SK-N-MC (cell line): ENCODE measurements around the gene KCNJ16.

Experiments used
- DNase-seq: peaks from one replicate; pipeline ENCODE4 v3.0.0-alpha.2; 2011; ENCODE audit warnings: low read depth, low spot score
- H3K27ac ChIP-seq: fragments of 200-600 bp; sonication (generic); 2 replicates; pipeline ENCODE4 v1.5.1; 2016; ENCODE audit warnings: mixed run types
- H3K36me3 ChIP-seq: fragments of 200-600 bp; sonication (generic); 2 replicates; pipeline ENCODE4 v1.6.1; 2017; ENCODE audit warnings: antibody characterized with exemption, low read length, mixed read lengths; ENCODE audit not compliant: insufficient read depth
- H3K4me3 ChIP-seq: fragments of 200-600 bp; sonication (generic); 2 replicates; pipeline ENCODE4 v1.5.1; 2016
- H3K9ac ChIP-seq: fragments of 200-600 bp; sonication (generic); 2 replicates; pipeline ENCODE4 v1.8.0; 2017; ENCODE audit warnings: mixed run types, mixed read lengths; ENCODE audit not compliant: insufficient read length
- H3K9me3 ChIP-seq: fragments of 200-600 bp; sonication (generic); 2 replicates; pipeline ENCODE4 v1.6.1; 2017; ENCODE audit warnings: low read depth, mild to moderate bottlenecking, antibody characterized with exemption, low read length, moderate library complexity, mixed read lengths
- EZH2 ChIP-seq: fragments of 200-600 bp; sonication (generic); IDR thresholded peaks from one replicate; pipeline ENCODE4 v1.6.1; 2017; ENCODE audit warnings: antibody characterized with exemption
- FOXP2 ChIP-seq: optimal IDR thresholded peaks from 2 replicates; pipeline ENCODE3; 2011; ENCODE audit warnings: mild to moderate bottlenecking, moderate library complexity; ENCODE audit not compliant: insufficient read depth; ENCODE audit errors: extremely low read length, control extremely low read depth
- POLR2AphosphoS5 ChIP-seq: IDR thresholded peaks from 2 replicates; pipeline ENCODE4 v1.6.1; 2012; ENCODE audit warnings: mild to moderate bottlenecking, low read depth, low read length, borderline replicate concordance

The KCNJ16 gene

GRCh38 chr17:70073799-70074198 is 1.2 kb upstream of the KCNJ16 start:
- Histone ChIP-seq H3K36me3 (no peaks in the 10 kb centered on the region), H3K4me3 (no peak overlapping the region), H3K9ac (no peak overlapping the region), H3K27ac (no peak overlapping the region), H3K9me3 (no peaks in the 10 kb centered on the region)
- TF ChIP-seq FOXP2 (no peak), POLR2AphosphoS5 (no peak), EZH2 (no peak)
- no peak for DNase-seq

- Histone ChIP-seq H3K9me3 (no peaks in the 10 kb centered on the region), H3K4me3 (no peak overlapping the region), H3K36me3 (no peaks in the 10 kb centered on the region), H3K9ac (no peak overlapping the region), H3K27ac (no peak overlapping the region)
- TF ChIP-seq FOXP2 (no peak), POLR2AphosphoS5 (no peak), EZH2 (no peak)
- DNase-seq, result no peak
These were observed 692 bp upstream of the KCNJ16 start for GRCh38 chr17:70074236-70074830.

GRCh38 chr17:70076189-70076588 is 1.2 kb downstream of the KCNJ16 start:
- DNase-seq, result no peak
- Histone ChIP-seq H3K9ac (no peak overlapping the region), H3K27ac (no peak overlapping the region), H3K4me3 (no peak overlapping the region), H3K36me3 (no peaks in the 10 kb centered on the region), H3K9me3 (no peaks in the 10 kb centered on the region)
- TF ChIP-seq POLR2AphosphoS5, result no peak
- no peak for TF ChIP-seq FOXP2
- TF ChIP-seq EZH2, result no peak

DNA sequence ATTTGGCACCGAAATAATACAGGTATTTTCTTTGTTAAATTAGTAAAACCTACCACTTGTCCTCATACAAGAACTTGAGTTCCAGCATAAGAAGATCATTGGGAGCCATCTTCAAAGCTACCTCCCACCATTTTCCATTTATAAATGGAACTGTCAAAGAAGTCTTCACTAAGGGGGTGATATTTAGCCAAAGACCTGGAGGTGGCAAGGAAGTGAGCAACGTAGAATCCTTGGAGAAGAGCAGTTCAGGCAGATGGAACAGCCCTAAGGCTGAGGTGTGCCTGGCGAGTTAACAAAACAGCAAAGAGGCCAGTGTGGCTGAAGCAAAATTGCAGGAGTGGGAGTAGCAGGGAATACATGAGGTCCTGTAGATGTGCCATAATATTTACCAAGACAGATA is 1.8 kb downstream of the KCNJ16 start:
- no peak for TF ChIP-seq EZH2
- TF ChIP-seq POLR2AphosphoS5, result no peak
- no peak for TF ChIP-seq FOXP2
- Histone ChIP-seq H3K9ac (no peak overlapping the region), H3K9me3 (no peaks in the 10 kb centered on the region), H3K36me3 (no peaks in the 10 kb centered on the region), H3K4me3 (no peak overlapping the region), H3K27ac (no peak overlapping the region)
- no peak for DNase-seq

DNA sequence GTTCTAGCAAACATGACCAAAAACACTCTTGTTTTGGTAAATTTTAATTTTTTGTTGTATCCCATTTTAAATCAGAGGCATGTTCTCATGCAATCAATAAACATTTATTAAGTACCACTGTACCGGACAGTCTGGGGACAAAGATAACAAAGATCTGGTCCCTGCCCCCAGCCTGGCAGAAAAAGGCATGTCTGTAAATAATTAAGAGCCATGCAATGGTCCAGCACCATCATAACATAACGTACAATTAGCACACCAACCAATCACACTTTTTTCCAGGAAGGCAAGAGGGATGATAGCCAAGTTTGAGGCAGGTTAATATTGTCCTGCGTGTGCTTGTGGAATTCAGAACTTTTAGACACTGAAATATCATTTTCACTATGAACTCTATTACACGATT is 3.5 kb downstream of the KCNJ16 start:
- H3K36me3 ChIP-seq, result no peaks in the 10 kb centered on the region
- TF ChIP-seq EZH2 (no peak), FOXP2 (no peak), POLR2AphosphoS5 (no peak)
- H3K27ac ChIP-seq, result no peak overlapping the region

DNA sequence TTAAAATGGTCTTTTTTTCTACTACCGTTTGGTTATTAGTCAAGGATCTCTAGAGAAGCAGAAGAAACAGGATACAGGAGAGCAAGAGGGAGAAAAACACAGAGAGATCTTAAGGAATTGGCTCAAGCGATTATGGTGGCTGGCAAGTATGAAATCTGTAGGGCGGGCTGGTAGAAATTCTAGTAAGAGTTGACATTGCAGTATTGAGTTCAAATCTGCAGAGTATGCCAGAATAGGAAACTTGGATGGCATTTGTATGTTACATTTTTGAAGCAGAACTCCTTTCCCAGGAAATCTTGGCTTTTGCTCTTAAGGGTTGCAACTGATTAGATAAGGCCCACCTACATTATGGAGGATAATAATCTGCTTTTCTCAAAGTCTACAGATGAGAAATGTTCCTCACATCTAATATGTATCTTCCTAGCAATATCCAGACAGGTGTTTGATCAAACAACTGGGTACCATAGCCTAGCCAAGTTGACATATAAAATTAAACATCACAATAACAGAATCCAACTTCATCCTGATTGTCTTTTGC is 4.0 kb downstream of the KCNJ16 start:
- Histone ChIP-seq H3K36me3 (no peaks in the 10 kb centered on the region), H3K4me3 (no peak overlapping the region), H3K9ac (no peak overlapping the region), H3K9me3 (no peaks in the 10 kb centered on the region), H3K27ac (no peak overlapping the region)
- no peak for DNase-seq
- no peak for TF ChIP-seq POLR2AphosphoS5
- TF ChIP-seq EZH2, result no peak
- TF ChIP-seq FOXP2, result no peak

More for the DNA sequence above, 3.5 kb downstream of the KCNJ16 start:
- Histone ChIP-seq H3K9me3 (no peaks in the 10 kb centered on the region), H3K4me3 (no peak overlapping the region), H3K9ac (no peak overlapping the region)
- DNase-seq, result no peak

- H3K9me3 ChIP-seq, result no peaks in the 10 kb centered on the region
- no peak overlapping the region for H3K4me3 ChIP-seq
- no peak overlapping the region for H3K27ac ChIP-seq
- no peak for DNase-seq
- no peaks in the 10 kb centered on the region for H3K36me3 ChIP-seq
- no peak overlapping the region for H3K9ac ChIP-seq
- TF ChIP-seq FOXP2, result no peak
- TF ChIP-seq POLR2AphosphoS5, result no peak
- no peak for TF ChIP-seq EZH2
These were observed 5.7 kb downstream of the KCNJ16 start for GRCh38 chr17:70080541-70081347.

DNA sequence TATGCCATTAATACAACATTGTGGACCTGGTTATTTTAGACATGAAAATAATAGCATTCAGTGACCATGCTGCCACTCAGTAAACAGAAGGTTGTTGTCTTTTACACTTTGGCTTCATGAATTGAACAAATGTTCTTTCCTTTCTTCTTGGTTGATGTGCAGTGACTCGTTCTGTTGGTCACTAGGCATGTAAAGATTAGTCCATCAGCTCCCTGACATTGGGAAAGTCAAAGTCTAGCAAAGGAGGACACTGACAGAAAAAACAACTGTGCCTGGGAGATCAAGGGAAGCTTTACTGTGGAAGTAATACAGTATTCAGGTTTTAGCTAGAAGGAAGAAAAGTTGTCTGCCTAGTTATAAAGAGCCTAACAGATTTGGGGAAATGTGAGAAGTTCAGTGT is 6.9 kb downstream of the KCNJ16 start:
- H3K4me3 ChIP-seq, result no peak overlapping the region
- H3K27ac ChIP-seq, result no peak overlapping the region
- no peaks in the 10 kb centered on the region for H3K36me3 ChIP-seq
- DNase-seq, result no peak
- H3K9me3 ChIP-seq, result no peaks in the 10 kb centered on the region
- H3K9ac ChIP-seq, result no peak overlapping the region
- no peak for TF ChIP-seq POLR2AphosphoS5
